KG1 (cell line): ENCODE measurements around the gene GSTCD.

Experiments used
- DNase-seq: peaks from one replicate; lab custom pipeline; 2025; lab: John Stamatoyannopoulos, UW

GSTCD gene

DNA sequence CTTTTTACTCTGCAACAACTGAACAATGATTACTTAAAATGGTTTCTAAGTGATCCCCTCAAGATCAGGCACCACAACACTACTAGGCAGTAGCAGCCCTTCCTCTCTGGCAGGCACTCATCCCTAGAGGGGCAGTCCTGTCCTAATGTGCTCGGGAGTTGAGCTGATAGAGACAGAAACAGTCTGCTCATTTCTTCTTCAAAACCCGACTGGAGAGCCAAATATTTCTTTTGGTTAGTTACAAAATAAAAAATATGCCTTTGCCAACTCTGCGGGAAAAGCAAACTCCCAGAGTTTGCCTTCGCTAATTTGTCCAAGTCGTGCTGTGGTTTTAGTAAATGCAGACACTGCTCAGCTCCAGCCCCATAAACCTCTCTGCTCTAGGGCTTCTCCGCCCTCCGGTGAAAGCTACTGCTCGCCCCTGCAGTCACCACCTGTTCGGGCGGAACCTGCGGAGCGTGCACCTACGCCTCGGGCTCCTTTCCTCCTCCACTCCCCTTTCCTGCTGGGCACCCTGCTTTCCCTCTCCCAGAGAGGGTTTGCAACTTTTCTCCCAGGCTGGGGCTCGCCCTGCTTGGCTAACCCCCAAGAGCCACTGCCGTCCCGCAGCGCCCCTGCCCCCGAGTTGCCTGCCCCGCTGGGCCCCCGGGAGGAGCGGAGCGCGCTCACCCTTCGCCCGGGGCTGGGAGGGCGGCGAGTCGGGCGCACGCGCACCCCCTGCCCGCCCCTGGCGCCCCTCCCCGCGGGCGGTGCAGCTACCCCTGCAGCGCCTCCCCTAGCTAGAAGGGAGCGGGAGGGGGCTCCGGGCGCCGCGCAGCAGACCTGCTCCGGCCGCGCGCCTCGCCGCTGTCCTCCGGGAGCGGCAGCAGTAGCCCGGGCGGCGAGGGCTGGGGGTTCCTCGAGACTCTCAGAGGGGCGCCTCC, 186.3 kb downstream of the GSTCD start, which contains the start of gene NPNT:
NPNT (plus strand) TSS at position 812 of the 923 bp plus-strand sequence. CDS start 182 bp downstream, outside the sequence.
- no peak for DNase-seq

DNA sequence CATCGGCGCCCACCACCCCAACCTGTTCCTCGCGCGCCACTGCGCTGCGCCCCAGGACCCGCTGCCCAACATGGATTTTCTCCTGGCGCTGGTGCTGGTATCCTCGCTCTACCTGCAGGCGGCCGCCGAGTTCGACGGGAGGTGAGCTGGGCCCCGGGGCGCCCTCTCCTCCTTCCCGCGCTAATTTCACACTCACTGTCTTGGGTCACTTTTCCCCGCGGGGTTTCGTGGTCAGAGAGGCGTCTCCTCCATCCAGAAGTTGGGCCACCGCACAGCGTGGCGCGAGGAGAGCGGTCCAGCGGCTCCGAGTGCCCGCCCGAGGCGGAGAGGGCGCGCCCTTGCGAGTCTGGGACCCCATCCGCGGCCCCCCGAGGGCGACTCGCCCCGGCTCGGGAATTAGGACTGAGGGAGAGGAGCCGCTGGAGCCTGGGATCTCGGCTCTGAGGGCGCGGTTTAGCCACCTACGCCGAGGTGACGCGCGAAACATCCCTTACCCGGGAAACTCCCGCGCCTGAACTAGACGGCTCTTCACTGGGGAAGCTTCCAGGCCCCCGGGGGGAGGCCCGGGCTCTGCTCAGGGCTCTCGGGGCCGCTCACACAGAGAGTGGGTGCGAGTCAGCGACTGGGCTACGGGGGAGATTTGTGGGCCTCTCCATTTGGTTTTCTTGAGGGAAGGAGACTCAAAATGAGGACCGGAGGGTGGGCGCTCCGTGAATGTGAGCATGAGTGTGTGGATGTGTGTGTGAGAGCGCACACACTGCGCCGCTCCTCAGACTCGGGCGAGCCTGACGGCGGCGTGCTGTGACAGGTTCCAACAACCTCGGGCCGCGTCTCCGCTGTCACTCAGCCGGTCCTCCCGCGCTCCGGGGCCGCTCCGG, 187.2 kb downstream of the GSTCD start:
- DNase-seq, result no peak

DNA sequence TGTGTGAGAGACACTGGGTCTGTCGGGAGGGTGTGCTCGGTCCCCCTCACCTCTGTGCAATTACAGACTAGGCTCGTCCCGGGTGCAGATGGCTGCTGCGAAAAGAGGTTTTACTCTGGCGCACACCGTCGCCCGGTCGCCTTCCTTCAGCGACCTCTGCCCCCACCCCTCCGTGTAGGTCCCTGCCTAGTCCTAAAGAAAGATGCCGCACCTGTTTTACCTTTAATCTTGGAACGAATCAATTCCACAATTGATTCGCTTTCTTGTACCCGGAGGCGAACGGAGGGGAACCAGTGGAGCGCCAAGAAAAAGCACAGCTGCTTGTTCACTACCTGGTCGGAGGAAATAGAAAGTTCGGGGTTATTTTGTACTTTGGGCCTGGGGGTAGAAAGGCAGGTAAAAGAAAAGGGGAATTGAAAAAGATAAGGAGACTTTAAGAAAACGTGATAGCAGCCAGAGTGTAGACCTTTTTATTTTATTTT, 187.9 kb downstream of the GSTCD start:
- no peak for DNase-seq
